Endothelial cell of umbilical vein (primary cell): ENCODE measurements around the gene CD74.

Experiments
- CTCF ChIP-seq, 2 donors: IDR thresholded peaks; 1 replicate in 1 of 2; 2 replicates in 1 of 2; pipeline ENCODE4 v1.5.1; 2011; ENCODE audit warnings: low read length in 2 of 2, mild to moderate bottlenecking in 2 of 2, moderate library complexity in 2 of 2, control low read depth in 1 of 2, inconsistent platforms in 1 of 2, low read depth in 1 of 2; ENCODE audit not compliant: insufficient read depth in 1 of 2; ENCODE audit errors: extremely low read depth in 1 of 2
- EZH2 ChIP-seq: IDR thresholded peaks from 2 replicates; pipeline ENCODE4 v1.6.1; 2012; ENCODE audit warnings: borderline replicate concordance, low read depth, mild to moderate bottlenecking, moderate library complexity, low read length, inconsistent platforms; ENCODE audit not compliant: severe bottlenecking
- MAX ChIP-seq: IDR thresholded peaks from 2 replicates; pipeline ENCODE4 v1.6.1; 2011; ENCODE audit not compliant: insufficient read depth, insufficient read length
- MYC ChIP-seq: IDR thresholded peaks from one replicate; pipeline ENCODE4 v1.6.1; 2011; ENCODE audit warnings: mild to moderate bottlenecking, low read depth, low read length
- POLR2A ChIP-seq: IDR thresholded peaks from 2 replicates; pipeline ENCODE4 v1.6.1; 2012; ENCODE audit warnings: low read depth, mild to moderate bottlenecking, control low read depth, low read length
- POLR2AphosphoS5 ChIP-seq: IDR thresholded peaks from 2 replicates; pipeline ENCODE4 v1.6.1; 2012; ENCODE audit warnings: low read depth, mild to moderate bottlenecking, control low read depth, low read length, moderate library complexity; ENCODE audit not compliant: insufficient read depth

- TF ChIP-seq MAX (no peak), POLR2A (no peak), CTCF (IDR thresholded peaks at IDR 0.05; ENCODE audit: extremely low read depth in 1 of 2, insufficient read depth in 1 of 2, low read depth in 1 of 2, low read length in 2 of 2) (no peak), POLR2AphosphoS5 (no peak), EZH2 (no peak), MYC (no peak)
These were observed 15.6 kb upstream of the CD74 start for GRCh38 chr5:150428106-150428876.
